SHP77 (cell line): ENCODE data around the gene POU6F2.

Experiments
- DNase-seq, 2 experiments: peaks; one replicate each; lab custom pipeline; 2025; lab: John Stamatoyannopoulos, UW

POU6F2 gene

DNA sequence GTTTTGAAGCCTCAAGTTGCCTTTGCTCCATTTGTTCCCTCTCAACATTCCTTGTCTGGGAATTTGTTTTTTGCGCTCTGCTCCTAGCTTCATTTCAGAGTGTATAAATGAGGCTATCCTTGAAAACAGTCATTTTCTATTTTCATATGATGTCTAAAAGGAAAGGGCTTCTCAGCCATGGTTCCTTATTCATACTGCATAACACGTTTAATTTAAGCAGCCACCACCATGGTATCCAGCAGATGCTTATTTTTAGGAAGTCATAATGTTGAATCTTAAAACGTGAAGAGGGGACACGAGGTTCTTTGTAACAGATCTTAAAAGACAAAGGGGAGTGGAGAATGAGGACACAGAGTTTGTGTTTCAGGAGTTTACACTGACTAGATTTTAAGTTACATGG lies 14.5 kb downstream of the POU6F2 start:
- DNase-seq = no peak

GRCh38 chr7:39001595-39001994 lies 23.9 kb downstream of the POU6F2 start:
- DNase-seq = no peak

- no peak for DNase-seq
These were observed 25.0 kb downstream of the POU6F2 start for GRCh38 chr7:39002755-39003154.

DNA sequence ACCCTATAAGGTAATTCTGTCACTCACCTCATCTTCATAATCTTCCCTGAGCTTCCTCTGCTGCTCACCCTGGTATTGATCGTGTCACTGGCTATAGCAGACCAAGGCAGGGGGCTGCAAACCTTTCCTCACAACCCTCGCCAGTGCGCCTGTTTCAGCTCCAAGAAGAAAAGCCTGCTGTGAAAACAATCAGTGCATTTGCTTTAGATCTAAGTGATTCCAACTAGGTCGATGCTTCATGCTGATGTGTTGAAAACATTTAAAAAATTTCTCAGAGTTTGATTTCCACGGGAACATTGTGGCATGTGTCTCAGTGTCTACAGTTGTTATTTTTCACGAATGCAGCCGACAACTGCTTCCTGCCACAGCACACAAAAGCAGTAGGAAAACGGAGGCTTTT lies 27.3 kb downstream of the POU6F2 start:
- no peak for DNase-seq

DNA sequence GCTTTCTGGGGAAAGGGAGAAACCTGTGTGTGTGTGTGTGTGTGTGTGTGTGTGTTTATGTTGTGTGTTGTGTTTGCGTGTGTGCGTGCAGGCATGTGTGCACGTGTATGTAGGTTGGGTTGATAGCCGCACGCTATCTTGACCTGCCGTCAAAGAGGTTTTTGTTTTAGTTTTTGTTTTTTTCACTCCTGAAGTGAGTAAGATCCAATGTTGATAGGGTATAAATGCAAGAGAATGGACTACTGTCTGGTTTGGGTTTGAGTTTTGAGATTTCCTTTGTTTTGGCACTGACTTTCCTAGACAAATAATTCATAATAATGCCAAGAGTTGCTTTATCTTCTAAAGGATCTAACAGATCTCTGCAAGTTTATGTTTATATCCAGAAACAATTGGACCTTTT lies 27.8 kb downstream of the POU6F2 start:
- no peak for DNase-seq

DNA sequence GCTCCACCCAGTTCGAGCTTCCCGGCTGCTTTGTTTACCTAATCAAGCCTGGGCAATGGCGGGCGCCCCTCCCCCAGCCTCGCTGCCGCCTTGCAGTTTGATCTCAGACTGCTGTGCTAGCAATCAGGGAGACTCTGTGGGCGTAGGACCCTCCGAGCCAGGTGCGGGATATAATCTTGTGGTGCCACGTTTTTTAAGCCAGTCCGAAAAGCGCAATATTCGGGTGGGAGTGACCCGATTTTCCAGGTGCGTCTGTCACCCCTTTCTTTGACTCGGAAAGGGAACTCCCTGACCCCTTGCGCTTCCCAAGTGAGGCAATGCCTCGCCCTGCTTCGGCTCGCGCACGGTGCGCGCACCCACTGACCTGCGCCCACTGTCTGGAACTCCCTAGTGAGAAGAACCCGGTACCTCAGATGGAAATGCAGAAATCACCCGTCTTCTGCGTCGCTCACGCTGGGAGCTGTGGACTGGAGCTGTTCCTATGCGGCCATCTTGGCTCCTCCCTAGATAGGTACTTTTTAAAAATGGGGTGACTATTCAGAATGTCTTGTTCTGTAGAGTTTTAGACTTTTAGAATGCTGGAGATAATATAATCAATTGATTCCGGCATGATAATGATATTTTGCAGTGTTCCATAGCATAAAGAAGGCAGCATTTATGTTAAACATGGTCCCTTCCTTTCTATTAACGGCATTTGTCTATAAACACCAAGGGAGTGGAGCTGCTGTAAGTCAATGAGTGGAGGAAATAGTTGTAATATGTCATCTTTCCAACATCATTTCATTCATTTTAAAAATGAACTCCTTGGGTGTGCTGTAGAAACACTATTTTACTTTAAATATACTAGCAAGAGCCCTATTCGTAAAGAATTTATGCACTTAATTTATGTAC lies 35.6 kb downstream of the POU6F2 start:
- DNase-seq = peak in 1 of 2 experiments; percentile 53

GRCh38 chr7:39016609-39017008 lies 38.9 kb downstream of the POU6F2 start:
- no peak for DNase-seq

GRCh38 chr7:39017369-39017915 lies 39.7 kb downstream of the POU6F2 start:
- DNase-seq = no peak

DNA sequence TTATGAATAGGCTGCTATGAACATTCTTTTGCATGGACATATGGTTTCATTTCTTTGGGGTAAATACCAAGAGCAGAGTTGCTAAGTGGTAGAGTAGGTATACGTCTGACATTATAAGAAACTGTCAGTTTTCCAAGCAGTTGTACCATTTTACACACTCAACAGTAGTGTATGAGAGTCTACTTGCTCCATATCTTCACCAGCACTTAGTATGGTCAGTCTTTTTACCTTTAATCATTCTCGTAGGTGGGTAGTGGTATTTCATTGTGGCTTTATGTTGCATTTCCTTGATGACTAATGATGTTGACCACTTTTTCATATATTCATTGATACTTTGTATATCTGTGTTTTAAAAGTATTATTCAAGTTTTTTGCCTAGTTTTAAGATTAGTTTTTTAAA lies 45.1 kb downstream of the POU6F2 start:
- DNase-seq = no peak

DNA sequence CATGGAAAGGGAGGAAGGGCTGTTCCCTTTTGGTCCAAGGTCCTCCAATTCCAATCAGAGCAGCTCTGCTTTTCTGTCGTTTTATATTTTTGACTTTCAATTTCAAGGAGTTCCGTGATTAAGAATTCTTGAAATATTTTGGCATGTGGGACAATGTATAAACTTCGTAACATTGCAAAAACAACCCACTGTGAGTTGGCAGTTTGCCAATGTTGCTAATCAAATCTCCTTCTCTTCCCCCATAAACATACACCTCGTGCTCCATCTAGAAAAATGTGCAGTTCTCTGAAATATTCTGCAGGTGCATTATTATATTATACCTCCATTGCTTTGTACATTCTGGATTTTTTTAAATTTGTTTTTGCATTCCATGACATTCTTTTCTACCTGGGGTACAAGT lies 49.8 kb downstream of the POU6F2 start:
- no peak for DNase-seq

DNA sequence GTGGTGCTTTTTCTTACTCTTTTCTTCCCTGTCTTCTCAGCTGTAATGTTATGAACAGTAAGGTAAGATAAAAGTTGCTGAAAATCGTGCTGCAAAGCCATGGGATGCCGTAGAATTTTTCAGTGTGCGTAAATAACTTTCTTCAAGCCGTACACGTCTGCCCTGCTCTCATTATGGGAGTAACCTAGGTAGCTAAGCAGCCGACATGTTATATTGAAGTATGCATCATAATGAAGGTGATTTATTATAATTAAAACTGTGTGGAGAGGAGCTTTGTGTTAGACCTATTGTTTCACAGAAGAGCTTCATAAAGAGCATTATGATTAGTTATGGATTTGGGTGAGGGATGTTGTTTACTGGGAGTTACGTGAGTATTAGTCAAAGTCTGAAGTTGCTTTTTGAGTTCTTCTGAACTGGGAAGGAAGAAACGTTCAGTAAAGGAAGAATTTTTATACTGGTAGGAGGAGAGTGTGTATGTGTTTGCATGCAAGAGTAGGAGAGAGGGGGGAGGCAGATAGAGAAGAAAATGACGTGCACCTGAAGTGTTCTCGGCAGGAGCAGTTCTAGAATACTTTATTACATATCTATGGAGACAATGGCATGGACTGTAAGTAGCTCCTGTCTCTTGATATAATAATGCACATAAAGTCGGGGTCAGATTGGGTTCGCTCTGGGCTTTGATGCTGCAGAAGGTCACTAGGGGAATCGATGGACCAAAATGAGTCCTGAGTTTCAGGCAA lies 56.3 kb downstream of the POU6F2 start:
- DNase-seq = no peak

DNA sequence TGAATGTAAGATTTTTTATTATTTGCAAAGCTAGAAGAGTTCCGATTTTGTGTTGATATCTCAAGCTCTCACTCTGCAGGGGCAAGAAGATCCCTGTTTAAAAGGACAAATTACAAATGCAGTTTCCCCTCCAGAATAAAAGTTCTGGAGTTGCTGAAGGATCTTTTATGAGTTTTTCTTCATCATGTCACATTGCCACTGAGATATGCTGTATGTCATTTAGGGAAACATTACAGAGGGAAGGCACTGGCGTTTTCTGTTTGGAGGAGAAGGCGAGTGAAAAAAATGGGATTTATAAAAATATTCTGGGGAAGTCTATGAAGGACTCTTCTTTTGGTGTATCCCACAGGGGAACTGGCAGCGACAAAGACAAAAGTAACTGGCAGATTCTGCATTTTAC lies 57.4 kb downstream of the POU6F2 start:
- no peak for DNase-seq

DNA sequence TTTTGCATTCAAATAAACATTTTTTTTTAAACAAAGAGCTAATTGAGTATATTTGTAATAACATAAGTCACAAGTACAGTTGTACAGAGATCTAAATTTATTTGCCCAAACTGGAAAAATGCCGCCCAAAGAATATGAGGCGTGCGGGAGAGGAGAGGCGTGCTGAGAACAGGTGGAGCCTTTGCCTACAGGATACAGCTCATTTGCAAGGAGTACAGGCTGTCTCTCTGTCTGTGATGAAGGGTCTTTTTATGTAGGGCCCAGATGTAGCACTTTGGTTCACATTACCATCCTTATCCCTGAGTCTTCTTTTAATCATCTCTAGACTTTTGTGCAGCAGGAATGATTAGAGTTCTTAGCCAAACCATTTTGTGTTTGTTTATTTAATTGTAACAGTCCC lies 58.2 kb downstream of the POU6F2 start:
- no peak for DNase-seq

GRCh38 chr7:39042670-39043069 lies 65.0 kb downstream of the POU6F2 start:
- DNase-seq = no peak

DNA sequence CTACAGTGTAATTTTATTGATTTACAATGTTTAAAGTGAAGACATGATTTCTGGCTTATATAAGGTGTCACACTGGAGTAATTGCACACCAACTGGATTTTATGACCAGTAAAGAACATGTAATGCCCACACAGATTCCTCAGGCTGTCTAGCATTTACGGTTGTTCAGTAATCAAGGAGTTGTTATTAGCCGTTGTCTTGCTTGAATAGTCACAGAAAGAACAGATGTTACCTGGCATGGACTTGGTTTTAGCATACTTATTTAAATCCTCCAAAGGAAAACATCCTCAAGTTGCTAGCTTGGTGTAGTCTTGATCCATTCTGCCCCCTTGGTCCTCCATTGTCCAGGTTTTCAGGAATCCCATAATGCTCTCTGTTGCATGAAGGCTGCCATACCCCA lies 65.8 kb downstream of the POU6F2 start:
- DNase-seq = no peak

DNA sequence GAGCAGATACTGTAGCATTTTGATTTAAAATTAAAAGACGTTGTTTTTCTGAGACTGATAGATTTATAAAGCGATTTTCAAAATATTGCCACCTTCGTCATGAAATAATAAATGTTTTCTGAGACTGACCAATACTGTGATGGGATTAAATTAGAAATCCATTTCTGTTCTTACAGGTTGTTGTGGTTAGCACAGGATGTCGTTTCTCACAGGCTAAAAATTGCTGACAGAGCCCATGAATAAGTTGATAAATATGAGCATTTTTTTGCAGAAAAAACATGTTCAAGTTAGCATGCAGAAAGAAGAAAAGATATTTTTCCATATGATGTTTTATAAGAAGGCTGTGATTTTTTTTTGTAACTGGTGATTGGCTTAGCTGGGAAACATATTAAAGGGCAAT lies 66.8 kb downstream of the POU6F2 start:
- no peak for DNase-seq

GRCh38 chr7:39045231-39045630 lies 67.5 kb downstream of the POU6F2 start:
- no peak for DNase-seq

DNA sequence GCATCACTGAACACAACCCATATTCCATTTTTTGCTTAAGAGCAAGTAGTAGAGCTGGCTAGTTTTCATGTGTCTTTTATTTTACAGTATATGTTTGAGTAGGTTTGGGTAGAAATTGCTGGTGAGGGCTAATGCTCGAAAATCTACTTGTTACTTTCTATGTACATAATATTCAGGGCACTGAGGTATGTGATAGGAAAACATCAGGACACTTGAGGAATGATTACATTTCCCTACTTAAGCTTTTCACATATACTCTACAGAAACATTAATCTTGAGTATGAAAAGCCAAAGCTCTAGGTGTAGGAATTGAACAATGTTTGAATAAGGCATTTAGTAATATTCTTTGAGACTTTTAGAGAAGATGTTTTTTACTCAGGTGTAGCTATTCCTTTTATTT lies 73.6 kb downstream of the POU6F2 start:
- DNase-seq = no peak

DNA sequence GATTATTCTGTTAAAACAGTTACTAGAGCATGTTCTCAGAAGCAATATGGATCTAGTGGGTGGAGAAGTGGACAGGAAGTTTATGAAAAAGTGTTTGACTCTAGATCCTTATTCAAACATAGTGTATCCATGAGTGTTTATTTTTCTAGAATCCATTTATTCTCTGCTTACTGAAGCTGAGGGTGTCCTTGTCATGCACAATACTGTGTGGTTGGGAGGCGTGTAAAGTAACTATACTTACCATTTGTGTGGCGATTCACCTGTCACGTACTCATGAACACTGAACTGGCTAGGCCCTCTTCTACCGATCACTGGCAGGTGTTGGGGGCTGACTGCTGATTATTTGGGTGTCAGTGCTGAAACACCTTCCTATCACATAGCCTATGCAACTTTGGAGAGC lies 74.0 kb downstream of the POU6F2 start:
- peak; percentile 51 to 63 for DNase-seq

GRCh38 chr7:39054731-39055130 lies 77.0 kb downstream of the POU6F2 start:
- no peak for DNase-seq

GRCh38 chr7:39056153-39056552 lies 78.4 kb downstream of the POU6F2 start:
- no peak for DNase-seq

GRCh38 chr7:39062811-39063210 lies 85.1 kb downstream of the POU6F2 start:
- no peak for DNase-seq

DNA sequence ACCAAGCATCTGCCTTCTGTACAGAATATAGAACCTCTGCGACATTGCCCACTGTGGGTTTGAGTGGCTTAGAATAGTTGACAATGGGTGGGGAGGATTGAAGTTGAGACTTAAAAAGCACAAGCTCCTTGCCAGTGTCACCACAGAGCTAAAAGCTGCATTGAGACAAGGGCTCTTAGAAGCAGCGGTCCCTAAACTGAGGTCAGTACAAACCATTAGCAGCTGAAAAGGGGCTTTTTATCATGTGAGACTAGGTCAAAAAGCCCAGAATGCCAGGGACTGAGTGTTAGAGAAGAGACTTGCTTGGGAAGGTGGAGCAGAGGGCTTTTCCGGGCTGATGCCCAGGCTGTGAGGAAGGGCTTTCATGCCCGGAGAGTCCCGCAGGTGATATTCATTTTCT lies 91.3 kb downstream of the POU6F2 start:
- DNase-seq = no peak
